ENCODE measurements around the gene GLB1L3. TPM values are rescaled to one million over a fixed set of nuclear protein-coding genes. Genes with fewer than 3 reads are reported as not detected.
A peak's percentile ranks its signal among the peaks of the same experiment; 100 is the strongest.

GLB1L3 gene
- total and polyA plus RNA-seq, 5 donors from 2014 or later: 2.0 to 3.0 (median 2.3) TPM

GRCh38 chr11:134330611-134331353 is 54.6 kb downstream of the GLB1L3 start:
- Mint-ChIP-seq H3K9me3 (peaks cover 0 to 2% (median 0%) of the 10 kb centered on the region in 7 donors), H3K27ac (no peak overlapping the region), H3K36me3 (no peaks in the 10 kb centered on the region), H3K4me3 (peak overlapping the region; percentile 5 to 90 (median 88)), H3K27me3 (peaks cover 38% of the 10 kb centered on the region), H3K4me1 (peaks cover 0 to 14% (median 5%) of the 10 kb centered on the region in 4 donors)
- Histone ChIP-seq H3K4me1 (ENCODE audit: control insufficient read depth, insufficient read depth, low read length, poor library complexity, severe bottlenecking) (peaks cover 17% of the 10 kb centered on the region), H3K9me3 (ENCODE audit: control insufficient read depth in 2 of 2, low read length in 2 of 2) (no peaks in the 10 kb centered on the region), H3K27ac (ENCODE audit: insufficient read depth, low read length, poor library complexity, severe bottlenecking) (no peak overlapping the region), H3K27me3 (ENCODE audit: control insufficient read depth, insufficient read depth, low read length) (peaks cover 14% of the 10 kb centered on the region), H3K4me3 (ENCODE audit: low read depth, low read length) (peak overlapping the region; percentile 73), H3K36me3 (ENCODE audit: control insufficient read depth, insufficient read depth, low read length) (no peaks in the 10 kb centered on the region)
- DNase-seq: no peak
- ATAC-seq (ENCODE audit: low read depth in 2 of 2): no peak

GRCh38 chr11:134331354-134332188 is 55.4 kb downstream of the GLB1L3 start, which contains the start of gene GLB1L2:
GLB1L2 (plus strand) TSS chr11:134331988; CDS start chr11:134332062, 74 bp downstream.
- Mint-ChIP-seq H3K4me1 (peaks cover 0 to 14% (median 5%) of the 10 kb centered on the region in 4 donors), H3K27ac (peak within 1 kb of the TSS in 2 of 3 donors; percentile 53 to 83), H3K36me3 (no peaks in the 10 kb centered on the region), H3K4me3 (peak within 1 kb of the TSS; percentile 83 to 95 (median 90)), H3K27me3 (peaks cover 39% of the 10 kb centered on the region), H3K9me3 (peaks cover 0 to 2% (median 0%) of the 10 kb centered on the region in 7 donors)
- Histone ChIP-seq H3K27ac (ENCODE audit: insufficient read depth, low read length, poor library complexity, severe bottlenecking) (no peak within 1 kb of the TSS), H3K36me3 (ENCODE audit: control insufficient read depth, insufficient read depth, low read length) (no peaks in the 10 kb centered on the region), H3K4me1 (ENCODE audit: control insufficient read depth, insufficient read depth, low read length, poor library complexity, severe bottlenecking) (peaks cover 17% of the 10 kb centered on the region), H3K27me3 (ENCODE audit: control insufficient read depth, insufficient read depth, low read length) (peaks cover 14% of the 10 kb centered on the region), H3K9me3 (ENCODE audit: control insufficient read depth in 2 of 2, low read length in 2 of 2) (no peaks in the 10 kb centered on the region), H3K4me3 (ENCODE audit: low read depth, low read length) (peak within 1 kb of the TSS; percentile 73)
- peak; percentile 72 to 75 (median 75) for DNase-seq
- ATAC-seq (ENCODE audit: low read depth in 2 of 2): peak; percentile 96

GRCh38 chr11:134332189-134332631 is 56.0 kb downstream of the GLB1L3 start:
- DNase-seq: peak in 1 of 3 donors; percentile 18
- H3K4me3 Mint-ChIP-seq: peak overlapping the region; percentile 80 to 95 (median 84)
- Histone ChIP-seq H3K36me3 (ENCODE audit: control insufficient read depth, insufficient read depth, low read length) (no peaks in the 10 kb centered on the region), H3K27me3 (ENCODE audit: control insufficient read depth, insufficient read depth, low read length) (peaks cover 14% of the 10 kb centered on the region), H3K4me3 (ENCODE audit: low read depth, low read length) (no peak overlapping the region), H3K4me1 (ENCODE audit: control insufficient read depth, insufficient read depth, low read length, poor library complexity, severe bottlenecking) (peaks cover 17% of the 10 kb centered on the region), H3K27ac (ENCODE audit: insufficient read depth, low read length, poor library complexity, severe bottlenecking) (no peak overlapping the region), H3K9me3 (ENCODE audit: control insufficient read depth in 2 of 2, low read length in 2 of 2) (no peaks in the 10 kb centered on the region)
- H3K27ac Mint-ChIP-seq: no peak overlapping the region
- no peaks in the 10 kb centered on the region for H3K36me3 Mint-ChIP-seq
- peak in 1 of 2 donors; percentile 15 for ATAC-seq (ENCODE audit: low read depth in 2 of 2)
- H3K4me1 Mint-ChIP-seq: peaks cover 0 to 14% (median 5%) of the 10 kb centered on the region in 4 donors
- H3K27me3 Mint-ChIP-seq: peaks cover 34% of the 10 kb centered on the region
- peaks cover 0 to 2% (median 0%) of the 10 kb centered on the region in 7 donors for H3K9me3 Mint-ChIP-seq

GRCh38 chr11:134332782-134333181 is 56.6 kb downstream of the GLB1L3 start:
- ATAC-seq (ENCODE audit: low read depth in 2 of 2) (no peak), DNase-seq (no peak)
- Mint-ChIP-seq H3K4me3 (peak overlapping the region; percentile 80 to 95 (median 84)), H3K27me3 (peaks cover 34% of the 10 kb centered on the region), H3K27ac (peak overlapping the region in 2 of 3 donors; percentile 53 to 83), H3K4me1 (peaks cover 0 to 14% (median 5%) of the 10 kb centered on the region in 4 donors), H3K9me3 (no peaks in the 10 kb centered on the region), H3K36me3 (no peaks in the 10 kb centered on the region)
- H3K4me1 ChIP-seq (ENCODE audit: control insufficient read depth, insufficient read depth, low read length, poor library complexity, severe bottlenecking): peaks cover 17% of the 10 kb centered on the region
- H3K27ac ChIP-seq (ENCODE audit: insufficient read depth, low read length, poor library complexity, severe bottlenecking): no peak overlapping the region
- H3K9me3 ChIP-seq (ENCODE audit: control insufficient read depth in 2 of 2, low read length in 2 of 2): no peaks in the 10 kb centered on the region
- H3K4me3 ChIP-seq (ENCODE audit: low read depth, low read length): no peak overlapping the region
- H3K36me3 ChIP-seq (ENCODE audit: control insufficient read depth, insufficient read depth, low read length): no peaks in the 10 kb centered on the region
- H3K27me3 ChIP-seq (ENCODE audit: control insufficient read depth, insufficient read depth, low read length): peaks cover 14% of the 10 kb centered on the region

- Mint-ChIP-seq H3K27ac (peak overlapping the region in 1 of 3 donors; percentile 83), H3K27me3 (peaks cover 34% of the 10 kb centered on the region), H3K4me1 (peaks cover 0 to 14% (median 5%) of the 10 kb centered on the region in 4 donors), H3K9me3 (no peaks in the 10 kb centered on the region), H3K4me3 (peak overlapping the region; percentile 80 to 95 (median 84)), H3K36me3 (no peaks in the 10 kb centered on the region)
- no peaks in the 10 kb centered on the region for H3K36me3 ChIP-seq (ENCODE audit: control insufficient read depth, insufficient read depth, low read length)
- no peak for DNase-seq
- H3K4me1 ChIP-seq (ENCODE audit: control insufficient read depth, insufficient read depth, low read length, poor library complexity, severe bottlenecking): peaks cover 17% of the 10 kb centered on the region
- H3K9me3 ChIP-seq (ENCODE audit: control insufficient read depth in 2 of 2, low read length in 2 of 2): no peaks in the 10 kb centered on the region
- H3K4me3 ChIP-seq (ENCODE audit: low read depth, low read length): no peak overlapping the region
- H3K27me3 ChIP-seq (ENCODE audit: control insufficient read depth, insufficient read depth, low read length): peaks cover 14% of the 10 kb centered on the region
- no peak for ATAC-seq (ENCODE audit: low read depth in 2 of 2)
- H3K27ac ChIP-seq (ENCODE audit: insufficient read depth, low read length, poor library complexity, severe bottlenecking): no peak overlapping the region
Measured at GRCh38 chr11:134333312-134333711, 57.1 kb downstream of the GLB1L3 start.

GRCh38 chr11:134333946-134334345 is 57.8 kb downstream of the GLB1L3 start:
- no peak overlapping the region for H3K27ac Mint-ChIP-seq
- H3K27me3 Mint-ChIP-seq: peaks cover 34% of the 10 kb centered on the region
- peak overlapping the region in 2 of 4 donors; percentile 21 to 59 for H3K4me3 Mint-ChIP-seq

GRCh38 chr11:134334796-134335571 is 58.8 kb downstream of the GLB1L3 start:
- Histone ChIP-seq H3K4me3 (ENCODE audit: low read depth, low read length) (no peak overlapping the region), H3K27ac (ENCODE audit: insufficient read depth, low read length, poor library complexity, severe bottlenecking) (no peak overlapping the region), H3K9me3 (ENCODE audit: control insufficient read depth in 2 of 2, low read length in 2 of 2) (no peaks in the 10 kb centered on the region), H3K36me3 (ENCODE audit: control insufficient read depth, insufficient read depth, low read length) (no peaks in the 10 kb centered on the region), H3K4me1 (ENCODE audit: control insufficient read depth, insufficient read depth, low read length, poor library complexity, severe bottlenecking) (peaks cover 17% of the 10 kb centered on the region), H3K27me3 (ENCODE audit: control insufficient read depth, insufficient read depth, low read length) (peaks cover 14% of the 10 kb centered on the region)
- Mint-ChIP-seq H3K27ac (no peak overlapping the region), H3K27me3 (peaks cover 27% of the 10 kb centered on the region), H3K9me3 (no peaks in the 10 kb centered on the region), H3K4me3 (peak overlapping the region in 1 of 4 donors; percentile 71), H3K4me1 (peaks cover 0 to 14% (median 5%) of the 10 kb centered on the region in 4 donors), H3K36me3 (no peaks in the 10 kb centered on the region)
- no peak for ATAC-seq (ENCODE audit: low read depth in 2 of 2)
- no peak for DNase-seq

More at GRCh38 chr11:134333946-134334345, 57.8 kb downstream of the GLB1L3 start:
- Mint-ChIP-seq H3K9me3 (no peaks in the 10 kb centered on the region), H3K4me1 (peaks cover 0 to 14% (median 5%) of the 10 kb centered on the region in 4 donors), H3K36me3 (no peaks in the 10 kb centered on the region)
- no peaks in the 10 kb centered on the region for H3K36me3 ChIP-seq (ENCODE audit: control insufficient read depth, insufficient read depth, low read length)
- DNase-seq: no peak
- peaks cover 17% of the 10 kb centered on the region for H3K4me1 ChIP-seq (ENCODE audit: control insufficient read depth, insufficient read depth, low read length, poor library complexity, severe bottlenecking)
- H3K4me3 ChIP-seq (ENCODE audit: low read depth, low read length): no peak overlapping the region
- no peak overlapping the region for H3K27ac ChIP-seq (ENCODE audit: insufficient read depth, low read length, poor library complexity, severe bottlenecking)
- peaks cover 14% of the 10 kb centered on the region for H3K27me3 ChIP-seq (ENCODE audit: control insufficient read depth, insufficient read depth, low read length)
- no peak for ATAC-seq (ENCODE audit: low read depth in 2 of 2)
- H3K9me3 ChIP-seq (ENCODE audit: control insufficient read depth in 2 of 2, low read length in 2 of 2): no peaks in the 10 kb centered on the region

Measured in CD4-positive, CD25-positive, alpha-beta regulatory T cell (primary cell).